A549 (cell line): ENCODE measurements around the gene GALNT5.

Experiments used
- CEBPB ChIP-seq, 2 experiments: fragments of >200 bp in 1 of 2; sonication (Bioruptor Twin) in 1 of 2; formaldehyde crosslinking in 1 of 2; IDR thresholded peaks; 2 replicates each; pipeline ENCODE4 v1.6.1; 2012 to 2016
- EP300 ChIP-seq, 2 experiments: fragments of >200 bp; sonication (Bioruptor Twin); formaldehyde crosslinking; IDR thresholded peaks; 2 replicates in 1 of 2; 3 replicates in 1 of 2; pipeline ENCODE4 v1.6.1; 2016 to 2017
- HOXA7 ChIP-seq: fragments of 250-450 bp; sonication (Bioruptor Pico); IDR thresholded peaks from 2 replicates; pipeline ENCODE4 v1.5.0; 2020; ENCODE audit warnings: mild to moderate bottlenecking, moderate library complexity
- POLR2A ChIP-seq: IDR thresholded peaks from 2 replicates; pipeline ENCODE4 v1.6.1; 2012; ENCODE audit warnings: mild to moderate bottlenecking, low read length
- RAD21 ChIP-seq, 2 experiments: fragments of >200 bp in 1 of 2; sonication (Bioruptor Twin) in 1 of 2; formaldehyde crosslinking in 1 of 2; IDR thresholded peaks in 1 of 2; conservative IDR thresholded peaks in 1 of 2; 2 replicates in 1 of 2; 3 replicates in 1 of 2; pipeline ENCODE4 v1.6.1; 2012 to 2018; ENCODE audit warnings: inconsistent platforms in 1 of 2
- RNF2 ChIP-seq: fragments of 200-600 bp; sonication (generic); IDR thresholded peaks from 2 replicates; pipeline ENCODE4 v1.6.1; 2016; ENCODE audit warnings: low read depth, mild to moderate bottlenecking, antibody characterized with exemption, moderate library complexity, borderline replicate concordance
- TF ChIP-seq, protein P1 (sequence below): fragments of >200 bp; sonication (Bioruptor Twin); formaldehyde crosslinking; IDR thresholded peaks from 3 replicates; pipeline ENCODE4 v1.5.1; 2016
- TF ChIP-seq, protein P2 (sequence below): IDR thresholded peaks from 2 replicates; pipeline ENCODE4 v1.6.1; 2012
- TF ChIP-seq, protein P3 (sequence below): fragments of 150-350 bp; IDR thresholded peaks from 2 replicates; pipeline ENCODE4 v1.6.1; 2014; ENCODE audit warnings: low read depth, mild to moderate bottlenecking, low read length
- TF ChIP-seq, protein P4 (sequence below): fragments of 450-650 bp; IDR thresholded peaks from 2 replicates; pipeline ENCODE4 v1.6.1; 2014; ENCODE audit warnings: antibody characterized with exemption

DNA sequence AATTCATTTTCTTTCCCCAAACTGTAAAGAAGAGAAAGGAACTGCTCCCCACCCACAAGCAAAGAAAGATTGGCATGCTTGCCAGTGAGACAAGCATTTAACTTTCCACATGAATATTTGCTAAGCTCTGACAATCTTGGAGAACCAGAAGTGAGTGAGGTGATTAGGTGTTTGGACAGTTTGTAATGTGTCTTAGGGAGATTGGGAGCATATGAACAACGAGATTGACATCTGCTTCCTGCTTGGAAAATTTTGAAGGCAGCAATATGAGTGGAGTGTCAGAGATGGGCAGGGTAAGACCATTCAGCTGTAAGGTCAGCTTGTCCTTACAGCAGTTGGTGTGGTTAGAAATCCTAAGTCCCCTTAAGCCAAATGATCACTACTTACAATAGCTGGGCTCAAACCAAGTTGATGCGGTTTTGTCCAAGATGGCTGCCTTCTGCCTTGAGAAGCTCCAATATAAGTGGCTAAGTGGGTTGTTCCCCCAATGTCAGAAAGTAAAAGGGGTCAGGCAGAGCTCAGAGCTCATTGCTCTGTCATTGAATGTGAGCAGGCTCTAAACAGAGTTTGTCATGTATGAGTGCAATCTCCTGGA lies 36.0 kb upstream of the GALNT5 start:
- TF ChIP-seq, protein P1, sequence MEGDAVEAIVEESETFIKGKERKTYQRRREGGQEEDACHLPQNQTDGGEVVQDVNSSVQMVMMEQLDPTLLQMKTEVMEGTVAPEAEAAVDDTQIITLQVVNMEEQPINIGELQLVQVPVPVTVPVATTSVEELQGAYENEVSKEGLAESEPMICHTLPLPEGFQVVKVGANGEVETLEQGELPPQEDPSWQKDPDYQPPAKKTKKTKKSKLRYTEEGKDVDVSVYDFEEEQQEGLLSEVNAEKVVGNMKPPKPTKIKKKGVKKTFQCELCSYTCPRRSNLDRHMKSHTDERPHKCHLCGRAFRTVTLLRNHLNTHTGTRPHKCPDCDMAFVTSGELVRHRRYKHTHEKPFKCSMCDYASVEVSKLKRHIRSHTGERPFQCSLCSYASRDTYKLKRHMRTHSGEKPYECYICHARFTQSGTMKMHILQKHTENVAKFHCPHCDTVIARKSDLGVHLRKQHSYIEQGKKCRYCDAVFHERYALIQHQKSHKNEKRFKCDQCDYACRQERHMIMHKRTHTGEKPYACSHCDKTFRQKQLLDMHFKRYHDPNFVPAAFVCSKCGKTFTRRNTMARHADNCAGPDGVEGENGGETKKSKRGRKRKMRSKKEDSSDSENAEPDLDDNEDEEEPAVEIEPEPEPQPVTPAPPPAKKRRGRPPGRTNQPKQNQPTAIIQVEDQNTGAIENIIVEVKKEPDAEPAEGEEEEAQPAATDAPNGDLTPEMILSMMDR: no peak
- TF ChIP-seq CEBPB (IDR thresholded peaks at IDR 0.05): no peak
- no peak for TF ChIP-seq POLR2A
- TF ChIP-seq, protein P2, sequence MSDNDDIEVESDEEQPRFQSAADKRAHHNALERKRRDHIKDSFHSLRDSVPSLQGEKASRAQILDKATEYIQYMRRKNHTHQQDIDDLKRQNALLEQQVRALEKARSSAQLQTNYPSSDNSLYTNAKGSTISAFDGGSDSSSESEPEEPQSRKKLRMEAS: no peak
- no peak for TF ChIP-seq EP300 (IDR thresholded peaks at IDR 0.05)
- TF ChIP-seq HOXA7: no peak
- TF ChIP-seq RNF2: no peak
- no peak for TF ChIP-seq RAD21 (conservative IDR thresholded peaks at IDR 0.05 in 1 of 2, IDR thresholded peaks at IDR 0.05 in 1 of 2)
- TF ChIP-seq, protein P3, sequence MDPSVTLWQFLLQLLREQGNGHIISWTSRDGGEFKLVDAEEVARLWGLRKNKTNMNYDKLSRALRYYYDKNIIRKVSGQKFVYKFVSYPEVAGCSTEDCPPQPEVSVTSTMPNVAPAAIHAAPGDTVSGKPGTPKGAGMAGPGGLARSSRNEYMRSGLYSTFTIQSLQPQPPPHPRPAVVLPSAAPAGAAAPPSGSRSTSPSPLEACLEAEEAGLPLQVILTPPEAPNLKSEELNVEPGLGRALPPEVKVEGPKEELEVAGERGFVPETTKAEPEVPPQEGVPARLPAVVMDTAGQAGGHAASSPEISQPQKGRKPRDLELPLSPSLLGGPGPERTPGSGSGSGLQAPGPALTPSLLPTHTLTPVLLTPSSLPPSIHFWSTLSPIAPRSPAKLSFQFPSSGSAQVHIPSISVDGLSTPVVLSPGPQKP: no peak
- TF ChIP-seq, protein P4, sequence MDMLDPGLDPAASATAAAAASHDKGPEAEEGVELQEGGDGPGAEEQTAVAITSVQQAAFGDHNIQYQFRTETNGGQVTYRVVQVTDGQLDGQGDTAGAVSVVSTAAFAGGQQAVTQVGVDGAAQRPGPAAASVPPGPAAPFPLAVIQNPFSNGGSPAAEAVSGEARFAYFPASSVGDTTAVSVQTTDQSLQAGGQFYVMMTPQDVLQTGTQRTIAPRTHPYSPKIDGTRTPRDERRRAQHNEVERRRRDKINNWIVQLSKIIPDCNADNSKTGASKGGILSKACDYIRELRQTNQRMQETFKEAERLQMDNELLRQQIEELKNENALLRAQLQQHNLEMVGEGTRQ: no peak
